ENCODE results near the gene NISCH.

NISCH gene

DNA sequence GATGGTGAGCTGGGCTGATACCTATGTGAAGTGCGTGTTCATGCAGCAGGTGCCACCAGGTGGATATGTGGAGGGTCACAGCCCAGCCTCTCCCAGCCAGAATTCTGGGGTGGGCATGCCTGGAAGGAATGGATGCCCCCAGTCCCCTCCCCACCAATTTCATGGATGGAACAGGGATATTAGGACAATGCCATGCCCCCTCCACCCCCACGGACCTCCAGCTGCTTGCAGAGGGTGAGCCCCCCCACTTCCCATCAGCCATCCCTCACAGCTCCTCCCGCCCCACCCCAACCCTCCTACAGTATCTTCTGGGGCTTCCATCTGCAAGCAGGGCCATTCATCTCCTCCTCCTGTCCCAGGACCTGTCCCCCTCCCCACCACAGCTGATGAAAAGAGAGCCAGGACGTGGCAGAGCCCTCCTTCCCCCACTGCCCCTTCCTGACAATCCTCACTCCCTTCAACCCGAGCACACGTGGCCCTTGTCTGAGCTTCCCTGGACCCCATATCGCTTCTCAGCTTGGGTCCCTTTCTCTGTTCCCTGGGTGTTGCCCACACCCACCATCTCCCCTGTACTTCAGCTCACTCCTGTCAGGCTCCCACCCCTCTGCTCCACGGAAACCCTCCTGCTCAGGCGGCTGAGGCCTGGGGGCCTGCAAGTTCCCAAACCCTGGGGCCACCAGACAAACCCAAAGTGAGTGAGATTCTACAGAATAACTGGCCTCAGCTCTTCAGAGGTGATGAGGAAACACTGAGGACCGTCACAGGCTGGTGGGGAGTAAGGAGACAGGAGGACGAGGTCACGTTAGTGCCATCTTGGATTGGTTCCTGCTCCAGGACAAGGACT lies 7.7 kb upstream of the NISCH start:
- no peak for DNase-seq (ENCODE audit: low read depth in 1 of 2, low spot score in 1 of 2)

DNA sequence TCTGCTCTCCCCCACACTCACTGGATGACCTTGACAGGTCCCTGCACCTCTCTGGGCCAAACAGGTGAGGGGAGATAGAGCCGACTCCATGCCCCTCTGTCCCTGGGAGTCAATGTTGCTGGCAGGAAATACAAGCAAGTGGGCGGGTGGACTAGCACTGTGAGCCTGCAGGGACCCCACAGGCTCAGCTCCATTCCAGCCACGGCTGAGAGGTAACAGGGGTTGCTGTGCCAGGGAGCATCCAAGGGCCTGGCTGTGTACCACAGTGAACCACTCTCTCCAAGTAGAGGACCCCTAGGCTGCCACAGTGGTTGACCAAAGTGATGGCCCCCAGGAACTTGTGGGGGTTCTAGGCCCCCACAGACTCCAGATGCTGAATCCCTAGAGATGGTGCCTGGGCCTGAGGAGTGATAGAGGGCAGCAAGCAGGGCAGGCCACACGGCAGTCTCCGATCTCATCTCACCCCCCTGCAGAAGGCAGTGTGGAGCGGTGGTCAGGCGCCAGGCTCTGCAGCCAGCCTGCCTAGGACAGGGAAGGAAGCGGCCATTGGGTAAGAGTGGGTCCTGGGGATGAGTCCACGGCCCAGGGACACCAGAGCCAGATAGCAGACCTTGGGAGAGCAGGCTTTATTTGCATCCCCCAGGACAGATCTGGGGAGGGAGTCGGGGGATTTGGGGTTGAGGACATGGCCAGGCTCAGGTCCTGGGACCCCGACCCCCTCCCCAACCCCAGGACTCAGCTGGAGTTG lies 4.7 kb upstream of the NISCH start:
- no peak for DNase-seq (ENCODE audit: low read depth in 1 of 2, low spot score in 1 of 2)

DNA sequence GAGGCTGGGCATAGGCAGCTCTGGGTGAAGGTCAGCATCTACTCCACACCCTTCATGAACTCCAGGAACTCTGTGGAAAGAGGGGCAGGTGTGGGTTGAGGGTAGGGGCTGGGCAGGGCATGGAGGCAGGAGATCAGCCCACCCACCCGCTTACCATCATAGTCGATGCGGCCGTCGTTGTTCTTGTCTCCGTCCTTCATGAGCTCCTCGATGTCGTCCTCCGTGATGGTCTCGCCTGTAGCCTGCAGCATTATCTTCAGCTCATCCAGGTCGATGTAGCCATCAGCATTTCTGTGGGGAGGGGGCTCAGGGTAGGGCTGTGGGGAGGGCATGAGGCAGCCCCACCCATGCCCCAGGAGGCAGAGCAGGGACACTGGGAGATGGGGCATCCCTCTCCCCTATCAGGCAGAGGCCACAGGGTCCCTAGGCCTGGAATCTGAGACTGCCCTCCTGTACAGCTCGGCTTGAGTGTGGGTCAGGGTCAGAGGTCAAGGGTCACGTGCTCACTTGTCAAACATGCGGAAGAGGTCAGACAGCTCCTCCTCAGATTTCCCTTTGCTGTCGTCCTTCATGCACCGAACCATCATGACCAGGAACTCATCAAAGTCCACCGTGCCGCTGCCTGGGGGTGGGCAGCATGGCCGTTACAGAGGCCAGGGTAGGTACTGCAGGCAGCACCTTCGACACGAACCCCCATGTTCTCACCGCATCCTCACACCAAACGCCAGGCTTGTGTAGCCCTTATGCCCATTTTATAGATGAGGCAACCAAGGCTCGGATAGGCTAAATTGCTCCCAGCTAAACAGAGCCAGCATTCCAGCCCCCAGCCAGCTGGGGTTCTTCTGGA lies 3.9 kb upstream of the NISCH start:
- no peak for DNase-seq (ENCODE audit: low read depth in 1 of 2, low spot score in 1 of 2)

DNA sequence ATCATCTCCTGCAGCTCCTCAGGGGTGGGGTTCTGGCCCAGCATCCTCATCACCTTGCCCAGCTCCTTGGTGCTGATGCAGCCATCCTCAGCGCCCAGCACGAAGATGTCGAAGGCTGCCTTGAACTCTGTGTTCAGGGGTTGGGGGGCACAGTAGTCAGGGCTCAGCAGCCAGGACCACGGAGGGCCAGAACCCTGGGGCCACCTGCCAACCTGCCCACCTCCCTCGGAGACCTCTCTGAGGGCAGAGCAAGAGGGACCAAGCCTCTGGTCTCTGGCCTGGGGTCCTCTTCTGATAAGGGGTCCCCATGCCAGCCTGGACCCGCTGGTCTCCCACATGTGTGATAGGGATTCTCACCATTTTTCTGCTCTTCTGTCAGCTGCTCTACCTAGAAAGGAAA lies 3.3 kb upstream of the NISCH start:
- DNase-seq (ENCODE audit: low read depth in 1 of 2, low spot score in 1 of 2), result no peak

DNA sequence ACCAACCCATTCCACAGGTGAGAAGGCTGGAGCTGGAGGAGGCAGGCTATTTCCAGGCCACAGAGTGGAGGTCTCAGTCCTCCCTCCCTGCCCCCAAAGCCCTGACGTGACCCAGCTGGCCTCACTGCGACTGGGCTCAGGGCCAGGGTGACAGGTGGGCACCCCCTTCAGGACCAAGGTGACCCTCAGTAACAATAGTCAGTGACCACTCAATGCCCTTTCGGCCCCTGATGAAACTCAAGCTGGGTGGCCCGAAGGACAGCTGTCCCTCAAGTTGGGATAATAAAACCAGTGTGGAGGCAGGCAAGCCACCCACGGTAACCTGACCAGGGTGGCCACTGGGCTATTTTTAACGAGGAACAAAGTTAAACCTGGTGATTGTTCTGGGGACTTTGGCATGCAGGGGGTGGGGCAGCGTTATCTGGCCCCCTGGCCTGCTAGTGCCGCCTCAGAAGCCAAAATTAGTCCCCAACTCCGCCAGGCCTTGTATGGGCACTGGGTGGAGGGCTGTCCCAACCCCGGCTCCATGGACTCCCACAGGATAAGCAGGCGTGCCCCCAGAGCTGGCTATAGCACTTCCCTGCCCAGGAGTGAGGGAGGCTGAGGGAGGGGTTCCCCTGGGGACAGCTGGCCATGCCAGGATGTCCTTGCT lies 2.7 kb upstream of the NISCH start:
- DNase-seq (ENCODE audit: low read depth in 1 of 2, low spot score in 1 of 2), result no peak

DNA sequence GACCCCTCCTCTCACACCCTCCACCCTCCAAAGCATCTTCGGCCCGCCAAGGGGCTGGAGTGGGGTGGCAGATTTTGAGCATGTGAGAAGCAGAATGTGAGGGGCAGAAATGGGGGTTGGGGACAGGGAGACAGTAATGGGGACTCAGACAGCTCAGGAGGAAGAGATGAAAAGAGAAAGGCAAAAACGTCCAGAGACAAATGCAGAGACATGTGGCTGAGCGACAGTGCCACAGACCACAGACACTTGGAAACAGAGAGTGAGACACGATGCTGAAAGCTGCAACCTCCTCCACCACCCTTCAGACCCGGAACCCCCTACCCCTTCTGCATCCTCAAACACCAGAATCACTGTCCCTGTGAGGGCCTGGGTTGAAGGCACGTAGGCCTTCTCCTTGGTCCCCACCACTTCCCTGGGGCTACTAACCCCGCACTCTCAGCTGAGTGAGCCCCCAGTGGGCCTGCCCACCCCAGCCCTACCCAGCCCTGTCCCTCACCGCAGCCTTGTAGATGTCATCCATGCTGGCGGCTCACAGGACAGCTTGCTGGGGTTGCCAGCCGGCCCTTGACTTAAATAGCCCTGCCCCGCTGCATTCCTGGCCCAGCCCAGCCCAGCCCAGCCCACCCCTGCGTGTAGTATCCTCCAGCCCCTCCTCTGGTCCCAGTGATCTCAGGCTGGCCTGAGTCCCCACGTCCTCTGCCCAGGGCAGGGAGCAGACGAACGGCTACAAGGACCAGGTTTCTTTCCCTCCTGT lies 1.7 kb upstream of the NISCH start, which contains the start of gene TNNC1:
TSS of gene TNNC1 (minus strand) at position 546 of the 754 bp plus-strand sequence. CDS start at position 520, 26 bp downstream.
- DNase-seq (ENCODE audit: low read depth in 1 of 2, low spot score in 1 of 2), result no peak

DNA sequence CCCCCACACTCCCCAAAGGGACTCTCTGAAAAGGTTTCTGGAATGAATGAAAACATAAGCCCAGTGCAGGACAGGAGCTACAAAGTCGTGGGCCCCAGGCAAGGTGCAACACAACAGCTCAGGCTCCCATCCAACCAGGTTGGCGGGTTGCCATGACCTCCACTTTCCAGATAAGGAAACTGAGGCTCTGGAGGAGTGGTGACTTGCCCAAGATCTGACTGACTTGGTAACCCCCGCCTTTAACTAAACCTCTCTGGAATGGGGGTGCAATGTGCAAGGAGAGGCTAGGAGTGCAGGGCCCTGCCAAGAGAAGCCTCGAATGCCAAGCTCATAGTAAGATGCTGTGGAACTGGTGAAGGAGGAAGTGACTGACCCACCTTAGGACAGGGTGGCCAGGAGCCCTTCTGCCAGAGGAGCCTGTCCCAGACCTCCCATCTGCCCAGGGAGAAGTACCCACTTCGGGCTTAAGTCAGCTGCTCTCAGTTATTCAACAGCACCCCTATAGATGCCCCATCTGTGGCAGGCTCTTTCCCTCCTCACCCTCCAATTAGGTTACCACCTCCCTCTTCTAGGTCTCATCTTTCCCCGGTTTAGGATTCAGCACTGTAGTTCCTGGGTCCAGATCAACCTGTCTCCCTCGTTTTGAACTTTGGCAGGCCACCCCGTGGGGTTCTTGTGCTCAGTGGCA lies 1.0 kb upstream of the NISCH start:
- no peak for DNase-seq (ENCODE audit: low read depth in 1 of 2, low spot score in 1 of 2)

DNA sequence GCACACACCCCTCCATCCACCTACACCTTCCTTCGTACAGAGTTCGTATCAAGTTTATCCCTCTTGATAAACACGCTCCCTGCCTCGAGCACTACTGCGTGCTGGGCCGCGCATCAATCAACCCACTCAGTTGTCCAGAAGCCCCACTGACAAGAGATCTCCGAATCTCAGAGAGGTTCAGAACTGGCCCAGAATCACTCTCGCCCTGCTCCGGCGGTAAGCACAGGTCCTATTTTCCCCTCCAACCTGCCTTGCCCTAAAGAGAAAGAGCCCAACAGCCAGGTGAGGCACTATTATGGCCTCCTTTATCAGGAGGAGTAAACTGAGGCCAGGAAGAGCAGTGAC lies 494 bp upstream of the NISCH start:
- DNase-seq (ENCODE audit: low read depth in 1 of 2, low spot score in 1 of 2), result no peak

DNA sequence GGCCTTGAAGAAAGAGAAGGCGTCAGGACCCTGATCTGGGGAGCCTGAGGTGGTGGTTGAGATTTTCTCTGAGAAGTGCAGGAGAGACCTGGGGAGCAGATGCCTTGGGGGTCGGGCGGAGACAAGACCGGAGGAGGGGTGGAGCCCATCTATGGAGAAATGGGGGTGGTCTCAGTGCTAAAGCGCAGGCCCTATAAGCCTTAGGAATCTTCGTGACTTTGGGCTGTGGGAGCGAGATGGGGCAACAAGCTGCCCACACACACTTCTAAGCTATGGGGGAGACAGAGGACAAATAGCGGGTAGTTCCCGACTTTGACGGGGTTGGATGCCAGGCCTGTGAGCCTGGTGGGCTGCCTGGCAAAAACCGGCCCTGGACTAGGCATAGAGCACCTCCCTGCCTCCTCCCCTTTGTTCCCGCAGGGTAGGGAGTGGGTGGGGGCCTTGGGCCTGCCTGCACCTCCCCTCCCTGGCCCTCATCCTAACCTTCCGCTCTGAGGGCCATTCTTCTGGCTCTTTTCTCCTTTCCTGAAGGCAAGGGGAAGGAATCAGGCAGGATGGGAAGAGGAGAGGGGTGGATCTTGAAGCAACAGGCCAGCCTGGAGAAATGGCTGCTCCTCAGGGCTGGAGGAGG lies 880 bp downstream of the NISCH start:
- DNase-seq (ENCODE audit: low read depth in 1 of 2, low spot score in 1 of 2), result no peak

DNA sequence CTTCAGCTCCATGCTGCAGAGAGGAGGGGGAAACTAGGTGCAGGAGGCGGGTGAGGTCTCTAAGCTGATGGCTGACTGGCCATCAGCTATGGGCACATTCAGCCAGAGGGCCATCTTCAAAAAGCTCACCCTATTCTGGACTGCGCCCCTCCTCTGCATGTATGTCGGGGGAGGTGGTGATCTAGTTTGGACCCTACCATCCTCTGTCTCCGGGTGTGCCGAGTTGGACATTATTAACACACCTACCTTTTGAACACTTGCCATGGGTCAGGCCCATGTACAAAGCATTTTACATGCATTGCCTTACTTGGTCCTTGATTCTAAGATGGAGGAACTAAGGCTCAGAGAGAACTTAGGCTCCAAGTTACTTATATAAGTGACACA lies 1.4 kb downstream of the NISCH start:
- DNase-seq (ENCODE audit: low read depth in 1 of 2, low spot score in 1 of 2), result no peak

DNA sequence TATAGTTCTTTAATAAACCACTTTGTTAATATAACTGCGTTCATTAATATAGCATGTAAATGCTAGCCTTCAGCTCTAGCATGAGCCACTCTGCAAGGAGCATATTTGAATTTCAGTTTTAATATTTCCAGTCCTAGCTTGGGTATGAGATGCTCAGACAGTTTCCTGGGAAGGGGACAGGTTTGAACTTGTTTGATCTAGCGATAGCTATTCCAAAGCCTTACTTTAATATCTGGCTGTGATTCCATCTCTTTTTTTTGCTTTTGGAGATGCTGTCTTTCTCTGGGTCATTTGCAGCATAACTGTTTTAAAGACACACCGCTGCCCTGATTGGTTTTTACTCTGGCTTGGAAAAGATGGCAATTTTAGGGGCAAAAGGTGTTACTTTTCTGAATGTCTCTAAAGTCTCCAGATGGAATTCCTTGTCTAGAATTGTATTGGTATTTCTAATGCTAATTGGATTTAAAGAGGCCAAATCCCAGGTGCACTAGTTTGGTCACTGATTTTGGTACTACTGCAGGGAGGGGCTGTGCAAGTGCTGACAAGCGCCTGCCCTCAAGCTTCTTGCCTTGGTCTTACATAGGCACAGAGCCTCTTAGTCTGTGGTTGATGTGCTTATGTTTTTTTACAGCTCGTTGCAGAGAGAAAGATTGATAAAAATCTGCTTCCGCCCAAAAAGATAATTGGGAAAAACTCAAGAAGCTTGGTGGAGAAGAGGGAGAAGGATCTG lies 2.8 kb downstream of the NISCH start:
- DNase-seq (ENCODE audit: low read depth in 1 of 2, low spot score in 1 of 2), result no peak

DNA sequence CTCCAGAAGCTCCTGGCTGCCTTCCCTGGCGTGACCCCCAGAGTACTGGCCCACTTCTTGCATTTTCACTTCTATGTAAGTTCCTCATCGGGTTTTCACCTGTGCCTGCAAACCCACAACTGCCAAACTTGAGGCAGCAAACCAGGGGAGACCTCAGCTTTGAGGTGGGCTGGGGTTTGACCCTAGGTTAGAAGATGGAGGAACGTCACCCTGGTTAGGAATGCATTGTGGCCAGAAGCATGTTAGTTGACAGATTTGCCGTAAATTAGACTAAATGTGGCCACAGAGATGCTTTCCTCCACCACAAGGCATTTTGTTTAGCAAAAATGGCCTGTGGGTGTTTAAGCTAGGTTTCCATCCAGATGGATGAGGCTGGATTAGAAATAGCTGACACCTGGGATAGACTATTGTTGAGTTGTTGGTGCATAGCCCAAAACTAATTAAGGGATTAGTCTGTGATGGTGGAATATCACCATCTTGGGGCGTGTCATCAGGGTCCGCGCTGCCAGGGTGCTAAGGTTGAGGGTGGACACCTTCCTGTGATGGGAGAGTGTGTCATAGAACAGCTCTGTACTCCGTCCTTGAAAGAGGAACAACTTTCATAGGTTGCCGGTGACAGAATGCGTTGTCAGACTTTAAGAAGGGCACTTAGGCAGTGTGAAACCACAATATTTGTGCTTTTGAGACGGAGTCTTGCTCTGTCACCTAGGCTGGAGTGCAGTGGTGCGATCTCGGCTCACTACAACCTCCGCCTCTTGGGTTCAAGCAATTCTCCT lies 3.6 kb downstream of the NISCH start:
- DNase-seq (ENCODE audit: low read depth in 1 of 2, low spot score in 1 of 2), result no peak

DNA sequence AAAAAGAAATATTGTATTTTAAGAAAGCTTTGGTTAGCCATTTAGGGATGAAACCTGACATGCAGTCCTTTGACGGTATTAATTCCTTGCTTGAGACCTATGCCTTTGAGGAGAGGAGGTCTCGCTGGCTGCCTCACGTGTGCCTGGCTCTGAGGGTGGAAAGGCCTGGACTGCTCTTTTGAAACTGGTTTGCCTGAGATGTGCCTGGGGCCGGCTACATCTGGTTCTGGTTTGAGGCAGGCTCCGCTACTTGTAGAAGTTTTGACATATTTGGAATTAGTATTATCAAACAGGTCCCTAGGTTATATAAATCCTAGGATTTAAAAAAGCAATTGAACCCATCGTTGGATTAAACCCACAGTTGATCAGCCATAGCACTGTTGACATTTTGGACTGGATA lies 6.5 kb downstream of the NISCH start:
- no peak for DNase-seq (ENCODE audit: low read depth in 1 of 2, low spot score in 1 of 2)

DNA sequence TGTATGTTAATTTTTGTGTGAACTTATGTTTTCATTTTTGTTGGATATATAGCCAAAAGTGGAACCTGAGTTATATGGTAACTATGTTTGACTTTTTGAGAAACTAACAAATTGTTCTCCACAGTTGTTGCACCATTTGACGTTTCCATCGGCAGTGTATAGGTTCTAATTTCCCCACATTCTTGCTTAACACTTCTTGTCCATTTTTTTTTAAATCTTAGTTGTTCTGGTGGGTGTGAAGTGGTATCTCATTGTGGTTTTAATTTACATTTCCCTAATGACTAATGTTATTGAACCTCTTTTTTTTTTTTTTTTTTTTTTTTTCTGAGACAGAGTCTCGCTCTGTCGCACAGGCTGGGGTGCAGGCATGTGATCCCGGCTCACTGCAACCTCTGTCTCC lies 8.0 kb downstream of the NISCH start:
- no peak for DNase-seq (ENCODE audit: low read depth in 1 of 2, low spot score in 1 of 2)

DNA sequence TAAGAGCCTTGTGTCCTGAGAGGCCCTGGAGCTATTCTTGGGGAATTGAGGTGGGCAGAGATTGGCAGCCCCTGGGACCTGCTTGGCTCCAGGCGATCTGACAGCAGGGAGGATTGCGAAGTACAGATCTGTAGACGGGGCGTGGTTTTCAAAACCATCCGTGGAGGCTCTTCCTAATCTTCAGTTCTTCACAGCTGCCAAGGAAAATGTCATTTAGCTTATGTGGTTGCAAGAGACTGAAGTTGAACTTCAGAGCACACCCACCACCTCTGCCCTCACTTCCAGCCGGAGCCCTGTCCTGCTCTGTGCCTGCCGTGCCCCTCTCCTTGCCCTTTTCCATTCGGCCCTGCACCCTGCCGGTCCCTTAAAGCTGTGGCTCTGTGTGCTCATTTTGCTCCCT lies 12.9 kb downstream of the NISCH start:
- no peak for DNase-seq (ENCODE audit: low read depth in 1 of 2, low spot score in 1 of 2)

DNA sequence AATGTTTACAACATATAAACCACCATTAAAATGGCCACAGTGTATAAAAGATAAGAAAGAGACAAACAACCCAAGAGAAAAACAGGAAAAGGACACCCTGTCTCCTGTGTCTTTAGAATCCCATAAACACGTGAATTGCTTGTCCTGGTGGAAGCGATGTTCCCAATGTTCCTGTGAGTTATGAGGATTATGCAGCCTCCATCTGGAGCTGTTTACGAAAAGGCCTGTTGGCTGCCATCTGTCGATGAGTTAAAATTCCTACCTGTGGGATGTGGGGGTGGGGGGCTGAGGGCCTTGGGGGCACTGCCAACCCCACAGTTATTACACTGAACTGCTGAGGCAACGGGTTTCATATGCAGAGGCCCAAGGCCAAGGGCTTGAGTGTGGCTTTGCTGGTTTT lies 13.6 kb downstream of the NISCH start:
- DNase-seq (ENCODE audit: low read depth in 1 of 2, low spot score in 1 of 2), result no peak

DNA sequence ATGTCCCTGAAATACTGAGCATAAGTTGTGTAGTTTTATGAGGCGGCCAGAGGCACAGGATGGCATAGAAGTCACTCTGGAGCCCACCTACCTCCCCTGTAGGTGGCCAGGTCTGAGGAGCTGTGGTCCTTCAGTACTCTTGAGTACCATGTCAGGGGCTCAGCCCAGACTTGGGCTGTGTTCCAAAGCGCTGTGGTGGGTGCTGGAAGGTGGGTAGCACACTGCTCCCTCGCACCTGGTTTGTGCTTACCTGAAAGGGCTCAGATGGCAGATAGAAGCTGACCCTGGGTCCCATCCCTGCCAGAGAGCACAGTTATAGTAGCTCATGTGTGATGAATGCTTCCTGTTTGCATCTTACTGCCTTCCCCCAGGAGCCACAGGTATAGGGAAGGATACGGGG lies 15.5 kb downstream of the NISCH start:
- DNase-seq (ENCODE audit: low read depth in 1 of 2, low spot score in 1 of 2), result no peak

Measured in activated CD4-positive, alpha-beta T cell treated with anti-CD3 and anti-CD28 coated beads, Interleukin-2, amount 50 U/mL, for 24 hours (primary cell).